ENCODE data around the gene SOHLH2.

DNA sequence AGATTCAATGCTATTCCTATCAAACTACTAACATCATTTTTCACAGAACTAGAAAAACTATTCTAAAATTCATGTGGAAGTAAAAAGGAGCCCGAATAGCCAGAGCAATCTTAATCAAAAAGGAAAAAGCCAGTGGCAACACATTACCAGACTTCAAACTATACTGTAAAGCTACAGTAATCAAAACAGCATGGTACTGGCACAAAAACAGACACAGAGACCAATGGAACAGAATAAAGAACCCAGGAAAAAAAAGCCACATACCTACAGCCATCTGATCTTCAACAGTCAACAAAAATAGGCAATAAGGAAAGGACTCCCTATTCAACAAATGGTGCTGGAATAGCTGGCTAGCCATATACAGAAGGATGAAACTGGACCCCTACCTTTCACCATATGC, 10.4 kb upstream of the SOHLH2 start:
- TF ChIP-seq POLR2AphosphoS5 (IDR thresholded peaks at IDR 0.05), result no peak
- TF ChIP-seq, protein P1, sequence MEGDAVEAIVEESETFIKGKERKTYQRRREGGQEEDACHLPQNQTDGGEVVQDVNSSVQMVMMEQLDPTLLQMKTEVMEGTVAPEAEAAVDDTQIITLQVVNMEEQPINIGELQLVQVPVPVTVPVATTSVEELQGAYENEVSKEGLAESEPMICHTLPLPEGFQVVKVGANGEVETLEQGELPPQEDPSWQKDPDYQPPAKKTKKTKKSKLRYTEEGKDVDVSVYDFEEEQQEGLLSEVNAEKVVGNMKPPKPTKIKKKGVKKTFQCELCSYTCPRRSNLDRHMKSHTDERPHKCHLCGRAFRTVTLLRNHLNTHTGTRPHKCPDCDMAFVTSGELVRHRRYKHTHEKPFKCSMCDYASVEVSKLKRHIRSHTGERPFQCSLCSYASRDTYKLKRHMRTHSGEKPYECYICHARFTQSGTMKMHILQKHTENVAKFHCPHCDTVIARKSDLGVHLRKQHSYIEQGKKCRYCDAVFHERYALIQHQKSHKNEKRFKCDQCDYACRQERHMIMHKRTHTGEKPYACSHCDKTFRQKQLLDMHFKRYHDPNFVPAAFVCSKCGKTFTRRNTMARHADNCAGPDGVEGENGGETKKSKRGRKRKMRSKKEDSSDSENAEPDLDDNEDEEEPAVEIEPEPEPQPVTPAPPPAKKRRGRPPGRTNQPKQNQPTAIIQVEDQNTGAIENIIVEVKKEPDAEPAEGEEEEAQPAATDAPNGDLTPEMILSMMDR (IDR thresholded peaks at IDR 0.05), result no peak

Data from gastroesophageal sphincter (tissue), 3 donors.